Measurements from ENCODE around the gene ELOVL7.
"Not testable (repeated sequence)": the region's sequence is repeated elsewhere in the genome, so short reads cannot be mapped to it uniquely, and the experiment has no call there.

The ELOVL7 gene

DNA sequence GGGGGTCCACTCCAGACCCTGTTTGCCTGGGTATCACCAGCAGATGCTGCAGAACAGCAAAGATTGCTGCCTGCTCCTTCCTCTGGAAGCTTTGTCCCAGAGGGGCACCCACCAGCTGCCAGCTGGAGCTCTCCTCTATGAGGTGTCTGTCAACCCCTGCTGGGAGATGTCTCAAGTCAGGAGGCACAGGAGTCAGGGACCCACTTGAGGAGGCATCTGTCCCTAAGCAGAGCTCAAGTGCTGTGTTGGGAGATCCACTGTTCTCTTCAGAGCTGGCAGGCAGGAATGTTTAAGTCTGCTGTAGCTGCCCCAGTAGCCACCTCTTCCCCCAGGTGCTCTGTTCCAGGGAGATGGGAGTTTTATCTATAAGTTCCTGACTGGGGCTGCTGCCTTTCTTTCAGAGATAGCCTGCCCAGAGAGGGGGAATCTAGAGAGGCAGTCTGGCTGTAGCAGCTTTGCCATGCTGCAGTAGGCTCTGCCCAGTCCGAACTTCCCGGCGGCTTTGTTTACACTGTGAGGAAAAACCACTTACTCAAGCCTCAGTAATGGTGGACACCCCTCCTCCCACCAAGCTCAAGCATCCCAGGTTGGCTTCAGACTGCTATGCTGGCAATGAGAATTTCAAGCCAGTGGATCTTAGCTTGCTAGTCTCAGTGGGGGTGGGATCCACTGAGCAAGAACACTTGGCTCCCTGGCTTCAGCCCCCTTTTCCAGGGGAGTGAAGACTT lies 128.7 kb downstream of the ELOVL7 start:
- DNase-seq (ENCODE audit: low spot score) = not testable (repeated sequence)

DNA sequence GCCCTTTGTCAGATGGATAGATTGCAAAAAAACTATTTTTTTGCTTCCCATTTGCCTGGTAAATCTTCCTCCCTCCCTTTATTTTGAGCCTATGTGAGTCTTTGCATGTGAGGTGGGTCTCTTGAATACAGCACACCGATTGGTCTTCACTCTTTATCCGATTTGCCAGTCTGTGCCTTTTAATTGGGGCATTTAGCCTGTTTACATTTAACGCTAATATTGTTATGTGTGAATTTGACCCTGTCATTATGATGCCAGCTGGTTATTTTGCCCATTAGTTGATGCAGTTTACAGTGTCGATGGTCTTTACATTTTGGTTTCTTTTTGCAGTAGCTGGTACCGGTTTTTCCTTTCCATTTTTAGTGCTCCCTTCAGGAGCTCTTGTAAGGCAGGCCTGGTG lies 131.1 kb downstream of the ELOVL7 start:
- no peak for DNase-seq (ENCODE audit: low spot score)

DNA sequence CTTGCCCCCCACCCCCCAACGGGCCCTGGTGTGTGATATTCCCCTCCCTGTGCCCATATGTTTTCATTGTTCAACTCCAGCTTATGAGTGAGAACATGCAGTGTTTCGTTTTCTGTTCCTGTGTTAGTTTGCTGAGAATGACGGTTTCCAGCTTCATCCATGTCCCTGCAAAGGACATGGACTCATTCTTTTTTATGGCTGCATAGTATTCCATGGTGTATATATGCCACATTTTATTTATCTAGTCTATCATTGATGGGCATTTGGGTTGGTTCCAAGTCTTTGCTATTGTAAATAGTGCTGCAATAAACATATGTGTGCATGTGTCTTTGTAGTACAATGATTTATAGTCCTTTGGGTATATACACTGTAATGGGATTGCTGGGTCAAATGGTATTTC lies 132.2 kb downstream of the ELOVL7 start:
- not testable (repeated sequence) for DNase-seq (ENCODE audit: low spot score)

DNA sequence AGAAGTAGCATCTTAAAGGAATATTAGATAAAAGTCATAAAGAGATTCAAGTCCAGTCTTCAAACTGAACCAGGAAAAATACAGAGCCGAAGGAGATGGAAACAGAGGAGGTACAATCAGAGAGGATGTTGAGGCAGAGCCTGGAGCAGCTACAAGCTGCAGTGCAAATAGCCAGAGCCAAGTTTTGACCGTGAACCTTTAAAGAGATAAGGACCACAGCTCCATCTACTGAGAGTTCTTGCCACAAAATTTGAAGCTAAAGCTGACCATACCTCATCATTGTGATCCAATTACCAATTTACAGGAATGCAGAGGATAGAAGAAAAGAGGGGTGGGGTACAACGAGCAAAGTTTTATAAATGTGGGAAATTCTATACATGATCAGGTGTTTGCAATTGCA lies 133.7 kb downstream of the ELOVL7 start:
- DNase-seq (ENCODE audit: low spot score) = no peak

DNA sequence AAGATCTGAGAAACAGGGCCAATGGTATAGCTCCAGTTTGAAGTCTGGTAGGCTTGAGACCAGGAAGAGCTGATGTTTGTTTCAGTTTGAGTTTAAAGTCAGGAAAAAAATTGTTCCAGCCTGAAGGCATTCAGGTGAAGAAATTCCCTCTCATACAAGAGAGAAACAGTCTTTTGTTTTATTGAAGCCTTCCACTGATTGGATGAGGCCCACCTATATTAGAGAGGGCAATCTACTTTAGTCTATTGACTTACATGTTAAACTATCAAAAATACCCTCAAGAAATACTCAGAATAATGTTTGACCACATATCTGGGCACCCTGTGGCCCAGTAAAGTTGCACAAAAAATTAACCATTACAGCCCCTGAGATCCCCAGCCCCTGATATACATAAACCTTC lies 138.9 kb downstream of the ELOVL7 start:
- DNase-seq (ENCODE audit: low spot score) = no peak

DNA sequence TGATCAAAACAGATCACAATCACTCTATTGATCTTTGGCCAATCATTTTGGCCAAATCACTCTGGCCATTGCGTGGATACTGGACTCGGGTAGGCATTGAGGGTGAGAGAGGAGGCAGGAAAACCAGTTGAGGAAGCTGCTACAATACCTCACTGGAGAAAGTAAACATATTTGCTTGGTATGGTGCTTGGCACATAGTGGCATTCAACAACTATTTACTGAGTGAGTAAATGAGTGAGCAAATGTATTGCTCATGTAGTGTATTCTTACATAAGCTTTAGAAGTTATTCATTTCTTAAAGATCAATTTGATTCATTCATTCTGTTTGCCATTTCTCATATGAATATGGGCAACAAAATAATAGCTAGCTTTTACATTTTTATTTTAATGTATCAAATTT lies 140.1 kb downstream of the ELOVL7 start:
- no peak for DNase-seq (ENCODE audit: low spot score)
